Sciatic nerve (tissue), 2 donors: ENCODE measurements around the gene KATNIP. TPM values are rescaled to one million over a fixed set of nuclear protein-coding genes. Genes with fewer than 3 reads are reported as not detected.
A peak's percentile ranks its signal among the peaks of the same experiment; 100 is the strongest.

Source experiments
- ATAC-seq: fragments of 200-7000 bp; cut with Tn5 transposase; one replicate; pipeline ENCODE4 v1.9.1; 2020; ENCODE audit warnings: mild to moderate bottlenecking, moderate library complexity
- DNase-seq: peaks from one replicate; pipeline ENCODE4 v3.0.0-alpha.2; 2020; ENCODE audit warnings: low spot score
- intact Hi-C: fragments of 100-400 bp; cut with DNase I; formaldehyde crosslinking; loops from one replicate; pipeline ENCODE4 v1.14.2; 2022
- total RNA-seq: library from RNA; stranded (reverse); fragmentation: NEBNext Ultra II Directional; extraction: Animal tissue kit (Norgen Biotek cat#: 25700); gene quantifications from one replicate; pipeline ENCODE4 v1.2.1, GENCODE V29; 2021
- donor health status: DM: no; HTN: no; CAD: no.
- donor health status: DM: no; HTN: no; CAD: no.

The KATNIP gene
- total RNA-seq, 1 donor from 2014 or later = 30.2 TPM

DNA sequence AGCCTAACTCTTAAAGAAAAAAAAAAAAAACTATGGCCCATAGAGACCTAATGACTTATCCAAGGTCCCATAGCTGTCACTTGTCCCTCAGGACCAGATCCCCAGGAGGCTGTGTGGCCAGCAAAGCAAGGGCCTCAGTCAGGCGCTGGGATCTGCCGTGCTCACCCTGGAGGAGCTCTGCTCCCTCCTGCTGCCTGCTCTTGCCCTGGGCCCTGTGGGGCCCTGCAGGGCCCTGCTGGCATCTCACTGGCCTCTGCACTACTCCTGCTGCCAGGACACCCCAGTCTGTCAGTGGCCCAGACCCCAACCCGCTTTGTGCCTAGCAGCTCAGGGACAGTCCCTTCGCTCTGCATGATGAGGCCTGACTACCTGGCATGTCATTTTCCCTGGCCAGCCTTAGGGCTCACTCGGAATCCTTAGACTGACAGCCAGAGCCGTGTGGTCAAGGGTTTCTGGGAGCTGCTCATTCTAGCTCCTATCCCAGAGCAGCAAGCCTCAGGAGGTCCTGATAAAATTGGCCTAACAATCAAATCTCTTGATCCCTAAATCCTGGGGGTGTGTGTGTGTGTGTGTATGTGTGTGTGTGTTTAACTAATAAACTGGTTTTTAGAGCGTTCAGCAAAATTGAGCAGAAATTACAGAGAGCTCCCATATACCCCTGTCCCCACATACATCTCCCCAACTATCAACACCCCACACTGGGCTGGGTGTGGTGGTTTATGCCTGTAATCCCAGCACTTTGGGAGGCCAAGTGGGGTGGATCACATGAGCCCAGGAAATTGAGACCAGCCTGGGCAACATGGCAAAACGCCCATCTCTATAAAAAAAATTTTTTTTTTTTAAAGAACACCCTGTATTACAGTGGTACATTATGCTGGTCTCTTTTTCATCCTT, 21.7 kb downstream of the KATNIP start:
- ATAC-seq (peak; percentile 22), DNase-seq (no peak)
- intact Hi-C loops = no loop called here

DNA sequence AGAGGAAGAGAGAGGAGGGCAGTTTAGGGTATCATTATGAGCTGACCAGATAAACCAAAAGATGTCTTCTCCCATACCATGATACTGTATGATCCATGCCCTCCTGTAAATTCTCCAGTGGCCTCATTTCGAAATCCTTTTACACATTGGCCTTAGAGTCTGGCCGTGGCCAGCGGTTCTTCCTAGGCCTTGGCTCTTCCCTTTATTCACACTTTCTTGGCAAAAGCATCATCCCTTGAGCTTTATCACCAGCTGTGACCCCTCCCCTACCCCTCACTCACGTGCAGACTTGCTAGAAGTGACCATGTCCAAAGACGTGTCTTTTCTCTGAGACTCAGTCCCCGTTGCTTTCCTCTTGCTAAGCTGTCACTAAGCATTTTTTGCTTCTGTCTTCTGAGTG, 22.8 kb downstream of the KATNIP start:
- intact Hi-C loops = no loop called here
- peak; percentile 90 for ATAC-seq
- DNase-seq = no peak

DNA sequence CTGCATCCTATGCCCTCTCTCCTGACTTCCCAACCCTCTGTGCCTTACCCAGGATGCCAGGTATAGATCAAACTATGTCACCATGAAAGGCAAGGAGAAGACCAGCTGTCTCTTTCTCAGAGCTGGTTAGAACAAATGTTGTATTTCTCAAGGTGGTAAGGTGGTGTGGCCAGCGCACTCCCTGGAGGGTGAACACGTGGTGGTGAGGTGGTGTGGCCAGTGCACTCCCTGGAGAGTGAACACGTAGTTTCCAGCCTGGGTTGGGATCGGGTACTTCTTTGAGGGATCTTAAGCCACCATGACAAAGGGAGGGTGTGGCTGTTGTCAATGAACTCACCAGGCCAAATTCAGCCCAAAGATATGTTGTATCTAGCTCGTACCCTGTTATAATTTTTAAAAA, 26.8 kb downstream of the KATNIP start:
- intact Hi-C loops = no loop called here
- ATAC-seq = no peak
- DNase-seq = no peak

DNA sequence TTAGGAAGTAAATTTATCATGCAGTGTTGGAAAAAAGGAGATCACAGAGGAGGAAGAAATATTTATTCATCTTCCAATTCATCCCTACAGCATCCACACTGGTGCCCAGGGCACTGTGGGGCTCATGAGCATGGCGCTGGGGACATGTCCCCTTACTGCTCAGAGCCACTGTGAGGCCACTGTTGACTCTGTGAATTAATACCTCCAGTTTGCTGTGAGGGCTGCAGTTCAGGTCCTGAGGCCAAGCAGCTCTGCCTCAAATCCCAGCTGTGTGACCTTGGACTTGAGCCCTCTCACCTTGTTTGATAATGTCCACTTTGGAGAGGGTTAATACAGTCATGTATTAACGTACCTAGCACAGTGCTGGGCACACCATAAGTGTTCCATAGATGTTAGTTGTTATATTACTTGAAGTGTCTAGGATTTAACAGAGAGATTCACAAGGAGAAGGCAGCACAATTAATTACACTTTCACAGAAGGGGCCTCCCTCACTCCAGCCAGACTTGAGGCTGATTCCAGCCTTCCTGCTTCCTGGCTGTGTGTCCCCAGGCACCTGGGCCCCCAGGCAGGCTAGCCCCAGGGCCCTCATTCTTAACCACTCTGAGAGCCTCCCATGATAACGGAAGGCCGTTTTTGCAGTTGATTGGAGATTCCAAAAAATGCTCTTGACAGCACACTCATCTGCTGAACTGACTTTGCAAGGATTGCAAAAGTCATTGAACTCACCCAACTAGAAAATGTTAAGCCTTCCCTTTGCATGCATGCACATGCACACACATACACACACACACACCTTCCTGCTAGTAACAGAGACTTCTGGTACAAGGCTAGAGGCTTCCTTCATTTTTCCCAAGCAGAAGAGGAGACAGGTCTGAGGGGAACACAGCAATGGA, 29.4 kb downstream of the KATNIP start:
- intact Hi-C loops = no loop called here
- ATAC-seq = no peak

DNA sequence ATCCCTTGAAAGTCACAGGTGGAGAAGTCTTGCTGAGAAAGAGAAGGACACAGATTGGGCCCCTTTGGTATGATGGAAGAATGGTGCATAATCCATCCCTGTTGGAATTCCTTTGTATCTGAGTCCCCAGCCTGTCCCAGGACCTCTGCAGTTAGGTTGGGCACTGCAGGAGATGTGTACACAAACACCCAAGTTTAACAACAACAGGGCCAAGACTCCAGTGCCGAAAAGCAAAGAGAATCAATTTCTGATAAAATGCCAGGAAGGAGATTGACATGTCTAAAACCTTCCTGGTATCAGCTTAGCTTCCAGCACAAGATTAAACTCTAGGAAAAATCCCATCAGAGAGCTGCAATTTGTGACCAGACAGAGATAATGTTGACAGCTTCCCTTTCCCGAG, 32.9 kb downstream of the KATNIP start:
- intact Hi-C loops = no loop called here
- no peak for DNase-seq
- ATAC-seq = no peak

More for the DNA sequence above, 29.4 kb downstream of the KATNIP start:
- DNase-seq = no peak

DNA sequence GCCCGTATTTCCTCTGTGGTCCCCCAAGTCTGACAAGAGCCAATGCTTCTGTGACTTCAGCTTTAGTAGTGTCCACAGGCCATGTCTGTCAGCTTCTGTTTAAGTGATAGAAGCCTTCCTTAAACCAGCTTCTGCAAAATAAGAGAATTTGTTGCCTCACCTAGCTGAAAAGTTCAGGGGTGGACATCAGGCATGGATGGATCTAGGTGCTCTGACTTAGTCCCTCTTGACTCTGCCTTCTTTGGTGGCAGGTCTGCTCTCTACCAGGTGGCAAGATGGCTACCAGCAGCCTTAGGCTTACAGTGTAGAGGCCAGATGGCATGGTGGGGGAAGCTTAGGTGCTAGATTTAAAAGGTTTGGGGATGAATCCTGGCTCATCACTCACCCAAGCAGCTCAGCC, 33.7 kb downstream of the KATNIP start:
- no peak for DNase-seq
- ATAC-seq = no peak
- intact Hi-C loops = no loop called here

DNA sequence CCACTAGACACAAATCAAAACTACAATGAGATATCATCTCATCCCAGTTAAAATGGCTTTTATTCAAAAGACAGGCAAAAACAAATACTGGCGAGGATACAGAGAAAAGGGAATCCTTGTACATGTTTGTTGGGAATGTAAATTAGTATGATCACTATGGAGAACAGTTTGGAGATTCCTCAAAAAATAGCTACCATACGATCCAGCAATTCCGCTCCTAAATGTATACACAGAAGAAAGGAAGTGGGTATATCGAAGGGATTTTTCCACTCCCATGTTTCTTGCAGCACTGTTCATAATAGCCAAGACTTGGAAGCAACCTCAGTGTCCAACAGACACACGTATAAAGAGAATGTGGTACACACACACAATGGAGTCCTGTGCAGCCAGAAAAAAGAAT, 35.3 kb downstream of the KATNIP start:
- no peak for DNase-seq
- ATAC-seq = no peak
- intact Hi-C loops = no loop called here

DNA sequence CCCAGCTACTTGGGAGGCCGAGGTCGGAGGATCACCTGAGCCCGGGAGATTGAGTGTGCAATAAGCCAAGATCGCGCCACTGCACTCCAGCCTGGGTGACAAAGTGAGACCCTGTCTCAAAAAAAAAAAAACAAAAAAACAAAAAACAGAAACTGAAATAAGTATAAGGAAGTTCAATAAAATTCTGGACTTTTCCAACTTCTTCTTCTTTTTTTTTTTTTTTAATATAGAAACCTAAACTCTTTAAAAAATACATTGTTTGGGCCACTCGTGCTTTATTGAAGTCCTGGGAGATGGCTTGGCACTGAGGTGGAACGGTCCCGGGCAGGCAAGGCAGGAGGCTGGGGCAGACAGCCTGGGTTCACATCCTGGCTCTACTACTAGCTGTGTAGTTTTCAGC, 36.8 kb downstream of the KATNIP start:
- no peak for DNase-seq
- intact Hi-C loops = no loop called here
- no peak for ATAC-seq

DNA sequence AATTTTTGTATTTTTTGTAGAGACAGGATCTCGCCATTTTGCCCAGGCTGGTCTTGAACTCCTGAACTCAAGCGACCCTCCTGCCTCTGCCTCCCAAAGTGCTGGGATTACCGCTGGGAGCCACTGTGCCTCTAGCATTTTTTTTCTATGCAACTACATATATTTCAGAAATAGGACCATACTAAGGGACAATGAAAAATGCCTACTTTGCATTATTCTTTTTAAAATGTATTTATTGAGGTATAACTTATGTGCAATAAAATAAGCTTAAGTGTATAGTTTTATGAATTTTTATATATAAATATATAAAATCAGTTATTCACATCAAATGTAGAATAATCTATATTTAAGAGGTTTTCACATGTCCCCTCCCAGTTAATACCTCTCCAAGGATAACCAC, 38.1 kb downstream of the KATNIP start:
- ATAC-seq = no peak
- intact Hi-C loops = no loop called here
- DNase-seq = no peak

DNA sequence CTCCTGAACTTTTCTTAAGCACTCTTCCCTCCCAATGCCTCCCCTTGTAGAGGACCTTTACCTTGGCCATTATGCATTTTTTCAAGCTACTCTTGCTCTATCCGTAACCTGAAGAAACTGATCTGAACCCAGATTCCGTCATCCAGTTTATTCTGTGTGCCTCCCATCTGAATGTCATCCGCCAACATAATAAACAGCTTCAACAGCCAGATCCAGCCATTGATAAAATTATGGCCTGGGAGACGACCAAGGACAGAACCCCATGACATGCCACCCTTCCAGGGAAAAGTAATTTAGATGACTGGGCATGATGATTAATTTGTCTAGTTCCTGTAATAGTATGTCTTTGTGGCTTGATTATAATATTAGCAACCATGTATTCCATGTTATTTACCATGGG, 41.9 kb downstream of the KATNIP start:
- no peak for ATAC-seq
- intact Hi-C loops = no loop called here
- DNase-seq = no peak

DNA sequence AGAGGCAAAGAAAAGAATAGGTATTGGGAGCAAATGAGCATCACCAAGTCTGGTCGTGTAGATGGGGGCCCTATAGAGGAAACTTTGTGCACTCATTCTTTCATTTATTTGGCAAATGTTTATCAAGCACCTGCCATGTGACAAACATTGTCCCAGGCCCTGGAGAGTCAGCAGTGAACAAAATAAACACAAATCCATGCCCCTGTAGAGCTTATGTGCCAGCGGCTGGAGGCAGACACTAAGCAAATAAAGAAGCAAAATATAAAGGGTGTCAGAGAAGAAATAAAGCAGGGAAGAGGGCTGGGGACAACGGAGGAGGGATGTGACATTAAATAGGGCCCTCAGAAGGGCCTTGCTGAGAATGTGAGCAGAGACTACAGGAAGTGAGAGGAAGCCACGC, 45.5 kb downstream of the KATNIP start:
- intact Hi-C loops = no loop called here
- ATAC-seq = no peak
- DNase-seq = no peak

DNA sequence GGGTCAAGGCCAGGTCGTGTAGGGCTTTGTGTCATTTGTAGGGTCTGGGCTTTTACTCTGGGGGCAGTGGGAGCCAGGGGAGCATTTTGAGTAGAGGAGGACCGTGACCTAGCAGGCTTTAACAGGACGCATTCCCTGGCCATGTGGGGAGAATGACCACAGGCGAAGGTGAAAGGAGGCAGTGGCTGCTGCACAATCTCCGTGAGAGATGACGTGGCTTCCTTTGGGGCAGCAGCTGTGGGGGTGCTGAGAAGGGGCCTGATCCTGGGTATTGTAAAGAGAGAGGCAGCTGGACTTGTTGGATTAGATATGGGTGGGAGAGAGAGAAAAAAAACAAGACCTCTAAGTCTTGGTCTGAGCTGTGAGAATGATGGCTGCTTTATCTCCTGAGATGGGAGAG, 46.0 kb downstream of the KATNIP start:
- intact Hi-C loops = no loop called here
- ATAC-seq = no peak
- DNase-seq = no peak

DNA sequence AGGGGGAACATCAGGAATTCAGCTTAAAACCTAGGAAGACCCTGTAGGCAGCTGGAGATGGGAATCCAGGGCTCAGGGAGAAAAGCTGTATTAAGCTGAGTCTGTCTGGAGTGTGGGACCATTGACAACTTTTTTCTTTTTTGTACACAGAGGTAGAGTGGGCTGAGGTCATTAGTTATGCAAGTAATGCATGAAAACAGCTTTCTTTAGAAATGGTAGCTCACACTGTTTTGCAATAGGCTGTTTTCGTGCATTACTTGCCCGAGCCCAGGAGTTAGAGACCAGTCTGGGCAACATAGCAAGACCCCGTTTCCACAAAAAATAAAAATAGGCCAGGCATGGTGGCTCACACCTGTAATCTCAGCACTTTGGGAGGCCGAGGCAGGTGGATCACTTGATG, 46.5 kb downstream of the KATNIP start:
- ATAC-seq (no peak), DNase-seq (no peak)
- intact Hi-C loops = no loop called here

DNA sequence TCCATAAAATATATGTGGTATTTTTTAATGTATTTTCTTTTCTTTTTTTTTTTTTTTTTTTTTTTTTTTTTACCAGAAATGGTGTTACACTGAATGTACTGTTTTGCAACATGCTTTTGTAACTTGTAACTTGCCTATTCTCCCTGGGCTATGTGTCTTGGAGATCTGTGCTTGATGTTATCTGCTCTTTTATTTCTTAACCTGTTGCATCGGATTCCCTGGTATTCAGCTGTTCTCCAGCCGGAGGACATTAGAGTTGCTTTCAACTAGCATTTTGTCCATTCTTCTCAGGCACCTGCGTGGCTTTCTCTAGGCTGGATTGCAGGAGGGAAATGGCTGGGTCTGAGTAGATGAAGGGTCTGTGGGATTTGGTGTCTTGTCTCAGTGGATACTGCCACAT, 47.4 kb downstream of the KATNIP start:
- DNase-seq (no peak), ATAC-seq (no peak)
- intact Hi-C loops = no loop called here

DNA sequence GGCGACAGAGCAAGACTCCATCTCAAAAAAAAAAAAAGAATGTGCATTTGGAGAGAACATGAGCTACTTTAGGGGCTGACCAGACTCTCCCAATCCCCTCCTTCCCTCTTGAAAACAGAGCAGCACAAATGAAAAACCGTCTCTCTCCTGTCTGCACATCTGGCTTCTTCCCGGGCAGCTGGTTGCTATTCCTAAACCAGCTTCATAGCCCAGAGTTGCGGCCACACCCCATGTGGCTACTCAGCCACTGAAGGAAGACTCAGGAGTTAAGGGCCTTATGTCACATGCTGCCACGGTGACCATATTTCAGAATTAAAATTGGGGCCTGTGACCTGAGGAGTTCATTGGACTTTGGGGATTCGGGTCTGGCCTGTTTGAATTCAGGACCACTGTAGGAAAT, 48.3 kb downstream of the KATNIP start:
- intact Hi-C loops = no loop called here
- DNase-seq (no peak), ATAC-seq (no peak)

DNA sequence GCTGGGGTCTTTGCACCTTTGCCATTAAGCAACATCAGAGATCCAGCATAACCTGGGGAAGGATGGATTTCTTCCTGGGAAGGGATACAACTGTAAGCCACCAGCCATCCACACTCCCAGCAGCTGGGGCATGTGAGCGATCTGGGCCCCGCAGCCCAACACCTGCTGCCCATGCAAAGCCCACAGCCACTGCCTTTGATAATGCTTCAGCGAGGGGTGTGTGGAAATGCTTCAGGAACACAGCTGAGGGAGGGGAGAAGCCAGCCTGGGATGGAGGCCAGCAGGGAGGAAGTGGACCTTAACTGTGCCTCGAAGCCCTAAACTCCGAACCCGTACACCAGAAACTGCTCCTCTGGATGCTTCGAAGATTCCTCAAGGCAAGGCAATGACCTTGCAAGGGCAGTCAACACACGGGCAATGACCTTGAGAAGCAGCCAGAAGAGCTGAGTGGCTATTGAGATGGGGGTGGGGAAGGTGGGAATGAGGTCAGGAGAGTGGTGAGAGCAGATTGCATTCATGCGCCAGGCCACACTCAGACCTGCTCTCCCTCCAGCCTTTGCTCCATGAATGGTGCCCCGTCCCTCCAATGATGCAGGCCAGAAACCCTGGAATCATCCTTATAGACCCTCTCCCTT, 49.1 kb downstream of the KATNIP start:
- intact Hi-C loops = no loop called here
- ATAC-seq = no peak
- DNase-seq = no peak

DNA sequence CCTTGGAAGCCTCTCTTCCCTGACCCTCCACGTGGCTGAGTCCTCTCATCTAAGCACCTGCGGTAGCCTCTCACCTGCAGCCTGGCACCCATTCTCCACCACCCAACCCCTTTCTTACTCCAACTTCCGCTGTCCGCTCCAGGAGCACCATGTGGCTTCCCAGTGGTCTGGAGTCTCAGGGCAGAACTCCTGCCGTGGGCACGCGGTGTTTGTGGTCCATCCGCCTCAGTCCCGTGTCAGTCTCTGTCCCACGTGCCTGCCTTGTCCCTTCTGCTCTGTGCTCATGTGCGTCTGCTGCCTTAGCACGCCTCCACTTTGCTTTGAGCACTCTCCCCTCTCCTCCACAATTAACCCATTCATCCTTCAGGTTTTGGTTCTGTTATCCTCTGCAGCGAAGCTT, 49.7 kb downstream of the KATNIP start:
- no peak for ATAC-seq
- no peak for DNase-seq
- intact Hi-C loops = no loop called here
